Activated CD4-positive, alpha-beta T cell treated with anti-CD3 and anti-CD28 coated beads, Interleukin-2, Interleukin-6, amounts not matched to agents 100 ng/mL and 50 ng/mL, durations not matched to agents 16 hours and 8 hours (primary cell): ENCODE data around the gene ADAMTS8.
"Not testable (repeated sequence)": the region's sequence is repeated elsewhere in the genome, so short reads cannot be mapped to it uniquely, and the experiment has no call there.

ENCODE experiments used
- DNase-seq: peaks from one replicate; pipeline ENCODE4 v3.0.0-alpha.2; 2020

Gene ADAMTS8

GRCh38 chr11:130438401-130439159 is 10.2 kb upstream of the ADAMTS8 start:
- not testable (repeated sequence) for DNase-seq

- DNase-seq = no peak
Measured at GRCh38 chr11:130437848-130438247, 9.4 kb upstream of the ADAMTS8 start.

DNA sequence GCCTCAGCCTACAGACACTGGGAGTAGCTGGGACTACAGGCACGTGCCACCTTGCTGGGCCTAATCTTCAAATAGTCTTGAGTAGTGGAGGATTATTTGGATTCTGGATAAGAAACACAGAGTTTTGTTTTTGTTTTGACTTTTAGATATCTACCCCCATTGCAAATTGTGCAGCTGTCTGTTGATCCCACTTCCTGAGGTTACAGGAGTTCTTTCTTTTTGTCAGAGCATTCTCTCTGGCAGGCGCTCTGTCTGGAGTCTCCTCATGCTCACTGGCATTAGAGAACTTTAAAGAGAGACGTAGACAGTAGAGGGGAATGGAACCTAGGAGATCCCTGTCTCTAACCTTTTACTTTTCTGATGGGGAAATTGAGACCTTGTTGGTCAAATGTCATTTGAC is 7.8 kb upstream of the ADAMTS8 start:
- no peak for DNase-seq

GRCh38 chr11:130435671-130436070 is 7.3 kb upstream of the ADAMTS8 start:
- no peak for DNase-seq

DNA sequence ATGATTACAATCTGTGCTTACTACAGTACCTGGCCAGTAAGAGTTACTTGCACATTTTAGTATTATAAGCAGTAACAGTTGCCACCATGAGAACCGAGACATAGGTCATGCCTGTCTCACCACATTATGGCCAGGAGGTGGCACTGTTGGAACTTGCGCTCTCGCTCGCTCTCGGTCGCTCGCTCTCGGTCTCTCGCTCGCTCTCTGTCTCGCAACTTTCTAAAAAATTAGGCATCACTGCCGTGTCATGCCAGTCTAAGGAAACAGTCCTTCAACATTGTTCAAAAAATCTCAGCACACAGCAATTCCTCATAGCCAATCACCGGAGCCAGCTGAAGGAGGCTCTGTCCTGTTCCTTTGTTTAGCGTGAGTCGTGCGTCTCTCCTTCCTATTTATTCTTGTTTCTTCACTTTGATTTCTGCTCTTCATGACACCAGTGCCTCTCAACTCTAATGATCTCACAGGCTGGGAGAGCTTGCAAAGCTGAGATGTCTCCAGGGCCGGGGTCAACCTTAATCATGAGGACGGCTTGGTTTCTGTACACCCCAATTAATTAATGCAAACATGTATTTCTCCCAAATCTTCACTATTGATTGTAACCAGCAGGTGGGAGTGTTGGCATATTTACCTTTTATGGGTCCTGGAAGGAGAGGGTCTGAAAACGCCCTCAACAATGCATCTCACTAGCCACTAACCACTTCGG is 6.3 kb upstream of the ADAMTS8 start:
- peak; percentile 80 for DNase-seq

GRCh38 chr11:130433357-130433756 is 4.9 kb upstream of the ADAMTS8 start:
- no peak for DNase-seq

DNA sequence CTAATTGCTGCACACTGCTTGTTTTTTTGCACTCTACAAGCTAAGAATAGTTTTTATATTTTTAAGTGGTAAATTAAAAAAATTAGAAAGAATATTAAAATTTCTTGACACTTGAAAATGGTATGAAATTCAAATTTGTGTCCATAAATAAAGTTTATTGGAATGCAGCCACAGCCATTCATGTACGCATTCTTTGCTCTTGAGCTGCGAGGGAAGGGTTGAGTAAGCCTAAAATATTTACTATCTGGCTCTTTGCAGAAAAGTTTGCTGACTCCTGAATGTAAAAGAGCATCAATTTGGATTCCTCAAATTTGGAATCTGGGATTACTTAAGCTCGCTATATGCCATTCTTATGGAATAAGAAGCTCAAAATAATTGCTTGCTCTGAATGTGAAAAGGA is 3.4 kb upstream of the ADAMTS8 start:
- no peak for DNase-seq

GRCh38 chr11:130431331-130431773 is 2.9 kb upstream of the ADAMTS8 start:
- peak; percentile 75 for DNase-seq

DNA sequence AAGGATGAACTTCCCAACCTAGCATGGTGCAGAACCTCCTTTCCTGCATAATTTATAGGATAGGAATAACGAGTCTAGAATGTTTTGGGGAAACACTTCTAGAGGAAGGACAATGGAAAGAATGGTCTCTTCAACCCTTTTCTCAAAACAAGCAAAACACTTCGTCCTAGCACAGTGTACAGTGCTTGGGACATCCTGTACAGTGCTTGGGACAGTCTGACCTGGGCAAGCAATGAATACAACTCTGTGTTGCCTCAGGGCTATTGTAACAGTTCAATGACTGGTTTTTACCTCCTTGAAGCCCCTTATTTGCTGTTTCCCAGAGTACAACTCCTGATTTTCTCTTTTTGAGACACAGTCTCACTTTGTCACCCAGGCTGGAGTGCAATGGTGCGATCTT is 1.6 kb upstream of the ADAMTS8 start:
- DNase-seq = no peak

GRCh38 chr11:130429120-130429681 is 792 bp upstream of the ADAMTS8 start:
- no peak for DNase-seq

DNA sequence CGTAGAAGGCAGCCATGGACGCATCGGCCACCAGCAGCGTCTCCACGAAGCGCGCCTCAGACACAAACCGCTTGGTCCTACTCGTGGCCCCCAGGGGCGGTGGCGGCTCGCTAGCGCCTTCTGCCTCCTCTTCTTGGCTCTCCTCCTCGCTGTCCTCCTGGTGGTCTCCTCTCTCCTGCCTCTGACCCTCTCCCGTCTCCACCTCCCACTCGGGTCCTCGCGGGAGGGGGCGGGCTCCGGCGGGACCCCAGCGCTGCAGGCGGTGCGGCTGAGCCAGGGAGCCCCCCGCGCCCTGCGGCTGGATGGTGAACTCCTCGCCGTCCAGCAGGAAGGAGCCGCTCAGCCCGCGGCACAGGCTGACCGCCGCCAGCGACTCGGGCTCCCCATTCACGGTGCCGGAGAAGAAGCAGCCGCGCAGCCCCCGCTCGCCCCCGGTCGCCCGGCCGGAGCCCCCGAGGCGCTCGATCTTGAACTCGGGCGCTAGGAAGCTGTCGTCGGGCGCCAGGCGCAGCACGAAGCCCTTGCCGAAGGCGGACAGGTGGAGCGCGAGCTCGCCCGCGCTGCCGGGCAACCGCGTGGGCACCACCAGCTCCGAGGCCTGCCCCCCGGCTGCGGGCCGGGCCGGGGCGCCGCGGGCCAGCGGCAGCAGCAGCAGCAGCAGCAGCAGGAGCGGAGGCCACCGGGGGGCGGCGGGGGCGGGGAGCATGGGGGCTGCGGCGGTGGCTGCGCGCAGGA is 661 bp downstream of the ADAMTS8 start:
- no peak for DNase-seq

DNA sequence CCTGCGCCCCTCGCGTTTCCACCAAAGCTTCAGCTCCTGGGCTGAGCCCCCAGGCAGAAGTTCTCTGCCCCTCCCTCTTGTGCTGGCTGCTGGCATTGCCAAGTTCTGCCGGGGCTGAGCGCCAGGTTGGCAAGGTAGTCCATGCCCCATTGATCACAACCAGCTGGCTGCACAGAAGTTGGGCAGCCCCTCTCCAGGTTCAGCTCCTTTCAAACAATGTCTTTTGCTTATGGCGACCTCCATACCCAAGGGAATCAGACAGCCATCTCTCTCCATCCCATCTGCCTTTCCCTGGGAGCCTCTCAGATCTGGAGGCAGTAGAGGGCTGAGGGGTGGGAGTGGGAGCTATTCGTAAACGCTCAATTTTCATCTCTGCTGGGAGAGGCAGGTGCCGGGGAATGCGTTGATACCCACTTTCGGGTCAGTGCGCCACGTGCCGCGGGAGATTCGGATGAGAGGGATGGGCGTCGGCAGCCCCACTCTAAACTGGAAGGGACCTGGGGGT is 1.5 kb downstream of the ADAMTS8 start:
- DNase-seq = no peak

DNA sequence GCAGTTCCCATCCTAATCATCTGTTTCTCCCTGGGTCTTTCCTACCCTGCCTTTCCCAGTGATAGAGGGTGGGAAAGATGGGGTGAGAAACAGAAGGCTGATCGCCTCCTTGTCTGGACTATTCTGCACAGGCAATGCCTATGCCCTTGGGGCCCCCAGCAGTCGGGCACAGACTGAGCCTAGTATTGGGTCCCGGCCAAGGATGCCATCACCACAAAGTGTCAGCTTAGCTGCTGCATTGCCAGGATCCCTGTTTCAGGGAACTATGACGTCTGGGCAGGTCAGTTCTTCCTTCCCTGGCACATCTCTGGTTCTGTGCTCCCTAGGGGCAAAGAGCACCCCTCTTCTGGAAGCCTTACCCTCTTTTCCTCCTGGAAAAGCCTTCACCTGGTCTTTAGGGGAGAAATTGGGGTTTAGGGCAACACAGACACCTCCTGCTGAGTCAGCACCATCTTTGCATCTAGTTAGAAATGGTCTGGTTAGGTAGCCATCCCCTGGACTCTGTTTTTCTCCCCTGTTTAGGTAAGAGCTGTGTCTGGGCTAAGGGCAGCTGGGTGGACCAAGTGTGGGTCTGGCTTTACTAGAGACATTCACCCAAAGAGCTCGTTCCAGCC is 2.1 kb downstream of the ADAMTS8 start:
- no peak for DNase-seq

GRCh38 chr11:130425156-130425555 is 3.3 kb downstream of the ADAMTS8 start:
- DNase-seq = no peak

- no peak for DNase-seq
Measured at GRCh38 chr11:130424613-130425140, 3.7 kb downstream of the ADAMTS8 start.

GRCh38 chr11:130423541-130424142 is 4.8 kb downstream of the ADAMTS8 start:
- DNase-seq = no peak

GRCh38 chr11:130422251-130422995 is 6.0 kb downstream of the ADAMTS8 start:
- DNase-seq = no peak

DNA sequence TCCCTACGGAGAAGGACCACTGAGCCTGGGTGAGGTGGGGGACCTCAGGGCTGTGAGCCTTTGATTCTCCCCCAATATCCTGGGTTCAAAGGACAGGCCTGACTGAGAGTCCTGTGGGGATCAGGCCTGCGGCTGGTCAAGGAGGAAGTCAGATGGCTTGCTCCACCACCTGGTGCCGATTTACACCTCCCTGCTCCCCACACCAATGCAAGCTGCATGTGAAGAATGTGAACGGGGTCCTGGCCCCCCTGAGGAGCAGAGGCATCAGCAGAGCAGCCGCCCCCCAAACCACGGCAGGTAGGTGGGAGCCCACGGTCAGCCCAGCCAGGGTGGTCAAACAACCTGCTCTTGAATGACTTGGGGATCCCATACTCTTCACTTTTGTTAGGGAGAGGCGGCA is 6.7 kb downstream of the ADAMTS8 start:
- no peak for DNase-seq

- no peak for DNase-seq
Measured at GRCh38 chr11:130421199-130421585, 7.2 kb downstream of the ADAMTS8 start.

GRCh38 chr11:130420478-130421198 is 7.8 kb downstream of the ADAMTS8 start:
- DNase-seq = no peak

DNA sequence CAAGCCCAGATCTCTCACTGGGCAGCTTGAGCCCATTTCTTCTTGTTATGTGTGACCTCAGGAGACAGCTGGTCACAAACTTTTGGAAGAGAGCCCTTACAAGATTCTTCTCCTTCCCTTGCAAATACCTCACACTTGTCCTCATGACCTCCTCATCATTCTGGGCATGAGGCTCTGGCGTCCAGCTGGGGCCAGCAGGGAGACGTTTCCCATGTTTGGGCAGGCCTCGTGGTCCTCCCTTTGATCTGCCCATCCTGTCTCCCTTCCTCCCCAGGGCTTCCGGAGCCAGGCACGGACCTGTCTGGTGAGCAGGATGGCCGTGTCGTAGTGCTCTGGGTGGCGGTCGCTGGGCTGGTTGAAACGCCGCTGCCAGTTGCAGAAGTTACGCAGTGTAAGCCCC is 9.7 kb downstream of the ADAMTS8 start:
- no peak for DNase-seq
